HepG2 (cell line): ENCODE measurements around the gene CCDC73. TPM values are rescaled to one million over a fixed set of nuclear protein-coding genes. Genes with fewer than 3 reads are reported as not detected.

Experiments used
- CREB1 ChIP-seq, 2 experiments: fragments of 450-650 bp in 1 of 2; IDR thresholded peaks; 2 replicates each; pipeline ENCODE4 v1.6.1; 2016 to 2017; ENCODE audit warnings: control low read depth in 1 of 2, mild to moderate bottlenecking in 1 of 2, missing compliant biosample characterization in 1 of 2, missing genetic modification characterization in 1 of 2
- FOSL1 ChIP-seq: sonication (generic); formaldehyde crosslinking; IDR thresholded peaks from 2 replicates; pipeline ENCODE4 v1.9.0; 2021; ENCODE audit warnings: missing genetic modification reagents, borderline replicate concordance
- FOSL2 ChIP-seq: sonication (generic); formaldehyde crosslinking; IDR thresholded peaks from 2 replicates; pipeline ENCODE4 v1.4.0; 2020; ENCODE audit warnings: missing genetic modification reagents
- HMG20A ChIP-seq: IDR thresholded peaks from 2 replicates; pipeline ENCODE4 v1.6.1; 2016; ENCODE audit warnings: borderline replicate concordance
- MAFF ChIP-seq: IDR thresholded peaks from 2 replicates; pipeline ENCODE4 v1.6.1; 2011; ENCODE audit warnings: low read depth, low read length, improper control_type of control experiment
- NPAS2 ChIP-seq: sonication (generic); formaldehyde crosslinking; IDR thresholded peaks from 2 replicates; pipeline ENCODE4 v1.8.0; 2022; ENCODE audit warnings: mild to moderate bottlenecking, missing genetic modification reagents, borderline replicate concordance
- NR2F1 ChIP-seq, 2 experiments: fragments of 450-650 bp in 1 of 2; formaldehyde crosslinking in 1 of 2; IDR thresholded peaks; 2 replicates each; pipeline versions ENCODE4 v1.5.0 to v1.6.1; 2016 to 2020; ENCODE audit warnings: mild to moderate bottlenecking in 1 of 2, missing compliant biosample characterization in 1 of 2, missing genetic modification reagents in 1 of 2, moderate library complexity in 1 of 2
- SSRP1 ChIP-seq: IDR thresholded peaks from 2 replicates; pipeline ENCODE4 v1.6.1; 2016; ENCODE audit warnings: control low read depth
- THAP7 ChIP-seq: sonication (generic); formaldehyde crosslinking; IDR thresholded peaks from 2 replicates; pipeline ENCODE4 v1.8.1; 2023; ENCODE audit warnings: mild to moderate bottlenecking, missing genetic modification reagents
- ZHX1 ChIP-seq: sonication (generic); formaldehyde crosslinking; IDR thresholded peaks from 2 replicates; pipeline ENCODE4 v1.8.1; 2022; ENCODE audit warnings: low read depth, mild to moderate bottlenecking, missing genetic modification reagents
- ZNF383 ChIP-seq: sonication (generic); formaldehyde crosslinking; IDR thresholded peaks from 2 replicates; pipeline ENCODE4 v1.4.0; 2020; ENCODE audit warnings: missing genetic modification reagents, mild to moderate bottlenecking, borderline replicate concordance
- ZNF567 ChIP-seq: sonication (generic); formaldehyde crosslinking; IDR thresholded peaks from 2 replicates; pipeline ENCODE4 v1.8.1; 2023; ENCODE audit warnings: mild to moderate bottlenecking, missing genetic modification reagents, borderline replicate concordance
- ZNF660 ChIP-seq: sonication (generic); formaldehyde crosslinking; IDR thresholded peaks from 2 replicates; pipeline ENCODE4 v1.5.1; 2020; ENCODE audit warnings: mild to moderate bottlenecking, low read depth, missing genetic modification reagents, borderline replicate concordance
- ZNF883 ChIP-seq: sonication (generic); formaldehyde crosslinking; IDR thresholded peaks from 2 replicates; pipeline ENCODE4 v1.5.1; 2020; ENCODE audit warnings: mild to moderate bottlenecking, missing genetic modification reagents; ENCODE audit errors: not compliant biosample characterization
- polyA plus RNA-seq, 8 experiments: library from polyadenylated mRNA; depleted of rRNA in 3 of 8; stranded (reverse) in 7 of 8; unstranded in 1 of 8; fragments of >200 nt; fragmentation: Illumina TruSeq in 4 of 8; extraction: Trizol in 4 of 8; gene quantifications; 2 replicates each; pipeline versions ENCODE4 v1.2.1 to v1.2.3, GENCODE V29; 2011 to 2016; ENCODE audit warnings: low read depth in 4 of 8, missing spikeins in 1 of 8, mixed read lengths in 1 of 8; ENCODE audit not compliant: insufficient read depth in 1 of 8
- total RNA-seq, 5 experiments: library from RNA; depleted of rRNA; stranded (reverse); fragments of >200 nt; fragmentation: Illumina TruSeq; extraction: Trizol; gene quantifications; 2 replicates each; pipeline ENCODE4 v1.2.3, GENCODE V29; 2016; ENCODE audit warnings: low read depth in 1 of 5

The CCDC73 gene
- total and polyA plus RNA-seq, 2 of the 13 experiments (the other 11 are each of a cell fraction or from before 2014, with no cell fraction given): 0.01 to 0.11 TPM

- TF ChIP-seq CREB1 (IDR thresholded peaks at IDR 0.05) (0 out of 2 replicates have a peak, but pooled peaks have one; percentile 42), CREB1 (CRISPR knock-in tag; IDR thresholded peaks at IDR 0.05) (no peak), FOSL2 (CRISPR knock-in tag) (no peak), THAP7 (no peak), MAFF (peak; percentile 32; the same call in 1 of the 2 replicates), NPAS2 (CRISPR knock-in tag) (no peak), NR2F1 (CRISPR knock-in tag; IDR thresholded peaks at IDR 0.05) (0 out of 4 replicates have a peak, but pooled peaks of 1 of the 2 experiments have one; percentile 15), ZNF883 (no peak), ZNF567 (CRISPR knock-in tag) (no peak), HMG20A (CRISPR knock-in tag) (peak; percentile 32; the same call in 1 of the 2 replicates), ZNF660 (no peak), ZNF383 (CRISPR knock-in tag) (no peak), SSRP1 (CRISPR knock-in tag) (no peak), FOSL1 (CRISPR knock-in tag) (peak; percentile 31; the same call in 1 of the 2 replicates), ZHX1 (CRISPR knock-in tag) (no peak)
These were observed 87.3 kb downstream of the CCDC73 start (continued) for GRCh38 chr11:32706985-32707741.
